ENCODE measurements around the gene COL7A1.

The COL7A1 gene

GRCh38 chr3:48617559-48617958, 22.4 kb upstream of the COL7A1 start:
- DNase-seq = no peak

- DNase-seq = no peak
Observed at GRCh38 chr3:48614044-48614443, 18.9 kb upstream of the COL7A1 start.

GRCh38 chr3:48612309-48612708, 17.2 kb upstream of the COL7A1 start:
- DNase-seq = no peak

- DNase-seq = peak; percentile 94
Observed at GRCh38 chr3:48609088-48610005, 14.2 kb upstream of the COL7A1 start, which contains the start of gene UQCRC1. UQCRC1 (minus strand) TSS chr3:48609646; CDS start chr3:48609620, 26 bp downstream.

- peak; percentile 57 for DNase-seq
Observed at GRCh38 chr3:48607519-48607918, 12.4 kb upstream of the COL7A1 start.

- DNase-seq = no peak
Observed at GRCh38 chr3:48601622-48601994, 6.5 kb upstream of the COL7A1 start.

- DNase-seq = no peak
Observed at GRCh38 chr3:48600711-48601621, 5.8 kb upstream of the COL7A1 start.

GRCh38 chr3:48599509-48600285, 4.6 kb upstream of the COL7A1 start:
- DNase-seq = no peak

- no peak for DNase-seq
Observed at GRCh38 chr3:48599077-48599501, 4.0 kb upstream of the COL7A1 start.

- no peak for DNase-seq
Observed at GRCh38 chr3:48598323-48599076, 3.4 kb upstream of the COL7A1 start.

- DNase-seq = no peak
Observed at GRCh38 chr3:48597408-48597800, 2.3 kb upstream of the COL7A1 start.

GRCh38 chr3:48596676-48597407, 1.7 kb upstream of the COL7A1 start:
- DNase-seq = no peak

- no peak for DNase-seq
Observed at GRCh38 chr3:48596157-48596556, 1.0 kb upstream of the COL7A1 start.

GRCh38 chr3:48595526-48596121, 495 bp upstream of the COL7A1 start:
- DNase-seq = no peak

- no peak for DNase-seq
Observed at GRCh38 chr3:48594417-48595049, 596 bp downstream of the COL7A1 start.

GRCh38 chr3:48593337-48593736, 1.8 kb downstream of the COL7A1 start:
- no peak for DNase-seq

- DNase-seq = no peak
Observed at GRCh38 chr3:48592519-48593087, 2.5 kb downstream of the COL7A1 start.

GRCh38 chr3:48591886-48592518, 3.1 kb downstream of the COL7A1 start:
- DNase-seq = no peak

GRCh38 chr3:48591436-48591835, 3.7 kb downstream of the COL7A1 start:
- no peak for DNase-seq
